Esophagus squamous epithelium (tissue), 4 donors: ENCODE results near the gene RPL7A.

ENCODE experiments used
- POLR2A ChIP-seq, 4 donors: fragments of 450-650 bp; IDR thresholded peaks; one replicate each; pipeline ENCODE4 v1.6.1; 2017; ENCODE audit warnings: antibody characterized with exemption in 4 of 4, mild to moderate bottlenecking in 4 of 4, moderate library complexity in 3 of 4
- TF ChIP-seq, protein P1 (sequence below), 6 experiments: fragments of 450-650 bp in 4 of 6; fragments of 200-600 bp in 2 of 6; sonication (generic) in 2 of 6; IDR thresholded peaks; one replicate each; pipeline ENCODE4 v1.5.1; 2016 to 2019; ENCODE audit warnings: antibody characterized with exemption in 6 of 6, mild to moderate bottlenecking in 4 of 6, moderate library complexity in 4 of 6

DNA sequence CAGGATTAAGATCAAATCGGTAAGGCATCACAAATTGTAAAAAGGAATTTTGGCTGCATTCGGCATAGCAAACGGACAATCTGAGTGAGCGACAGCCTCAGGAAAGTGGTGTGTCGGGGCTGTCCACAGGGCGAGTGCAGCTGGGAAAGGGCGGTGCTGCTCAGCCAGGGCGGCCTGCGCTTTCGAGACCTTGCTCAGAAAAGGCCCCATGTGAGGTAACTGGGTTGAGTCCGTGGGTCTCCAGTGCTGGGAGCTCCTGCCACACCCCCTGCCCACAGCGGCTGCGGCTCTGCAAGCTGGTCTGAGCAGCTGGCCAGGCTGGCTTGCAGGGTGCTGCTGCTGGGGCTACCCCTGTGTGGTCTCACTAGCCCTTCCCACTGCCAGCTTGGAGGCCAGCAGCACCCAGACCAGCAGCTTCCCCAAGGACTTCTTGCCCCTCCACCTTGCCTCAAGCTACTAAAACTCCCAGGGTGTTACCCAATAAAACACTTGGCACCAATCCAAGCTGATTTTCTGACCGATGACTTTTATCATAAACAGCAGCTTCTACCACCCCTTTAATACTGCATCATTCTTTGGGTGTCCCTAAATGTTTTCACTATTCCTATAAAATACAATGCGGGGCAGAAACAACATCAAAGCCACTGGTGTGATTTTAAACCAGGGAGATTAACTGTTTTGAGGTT is 14.5 kb downstream of the RPL7A start:
- TF ChIP-seq, protein P1, sequence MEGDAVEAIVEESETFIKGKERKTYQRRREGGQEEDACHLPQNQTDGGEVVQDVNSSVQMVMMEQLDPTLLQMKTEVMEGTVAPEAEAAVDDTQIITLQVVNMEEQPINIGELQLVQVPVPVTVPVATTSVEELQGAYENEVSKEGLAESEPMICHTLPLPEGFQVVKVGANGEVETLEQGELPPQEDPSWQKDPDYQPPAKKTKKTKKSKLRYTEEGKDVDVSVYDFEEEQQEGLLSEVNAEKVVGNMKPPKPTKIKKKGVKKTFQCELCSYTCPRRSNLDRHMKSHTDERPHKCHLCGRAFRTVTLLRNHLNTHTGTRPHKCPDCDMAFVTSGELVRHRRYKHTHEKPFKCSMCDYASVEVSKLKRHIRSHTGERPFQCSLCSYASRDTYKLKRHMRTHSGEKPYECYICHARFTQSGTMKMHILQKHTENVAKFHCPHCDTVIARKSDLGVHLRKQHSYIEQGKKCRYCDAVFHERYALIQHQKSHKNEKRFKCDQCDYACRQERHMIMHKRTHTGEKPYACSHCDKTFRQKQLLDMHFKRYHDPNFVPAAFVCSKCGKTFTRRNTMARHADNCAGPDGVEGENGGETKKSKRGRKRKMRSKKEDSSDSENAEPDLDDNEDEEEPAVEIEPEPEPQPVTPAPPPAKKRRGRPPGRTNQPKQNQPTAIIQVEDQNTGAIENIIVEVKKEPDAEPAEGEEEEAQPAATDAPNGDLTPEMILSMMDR (IDR thresholded peaks at IDR 0.05): no peak
- TF ChIP-seq POLR2A (IDR thresholded peaks at IDR 0.05): no peak
